ENCODE results near the gene PSMA1.
A peak's percentile ranks its signal among the peaks of the same experiment; 100 is the strongest.
"Not testable (repeated sequence)": the region's sequence is repeated elsewhere in the genome, so short reads cannot be mapped to it uniquely, and the experiment has no call there.

The PSMA1 gene

DNA sequence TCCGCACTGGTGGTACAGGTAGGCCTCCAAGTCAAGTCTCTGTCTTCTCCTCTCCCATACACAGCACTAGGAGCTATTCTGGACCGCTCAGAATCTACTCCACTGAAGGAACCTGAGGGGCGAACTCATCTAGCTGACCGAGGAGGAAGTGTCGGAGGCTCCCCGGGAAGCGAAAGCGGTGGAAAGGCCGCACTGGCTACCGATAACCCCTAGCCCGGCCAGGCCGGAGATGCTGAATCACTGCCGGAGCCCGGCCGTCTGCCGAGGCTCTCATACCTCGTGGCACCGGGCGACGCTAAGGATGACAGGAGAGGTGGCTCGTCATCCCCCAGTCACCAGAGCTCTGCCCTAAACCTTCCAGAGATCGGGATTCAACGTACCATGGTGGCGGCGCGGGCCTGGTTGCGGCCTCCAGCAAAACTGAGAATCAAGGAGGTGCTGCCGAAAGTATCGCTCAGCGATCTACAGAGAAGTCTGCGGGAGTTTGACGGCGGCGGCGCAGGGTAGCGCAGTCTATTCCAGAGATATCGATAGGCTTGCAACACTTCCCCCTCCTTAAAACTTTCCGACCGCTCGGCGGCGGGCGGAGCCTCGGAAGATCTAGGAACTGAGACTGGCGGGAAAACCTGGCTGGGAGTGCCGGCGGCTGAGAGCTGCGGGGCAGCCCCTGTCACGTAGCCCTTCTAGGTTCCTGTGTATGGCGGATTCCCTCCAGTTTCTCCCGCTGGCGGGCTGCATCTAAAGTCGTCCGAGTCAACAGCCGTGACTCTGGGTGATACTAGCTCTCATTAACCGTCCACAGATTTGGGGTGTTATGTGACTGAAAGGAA is at the start of gene PSMA1:
TSS of gene PSMA1 (minus strand) at position 470 of the 830 bp plus-strand sequence. CDS start at position 383, 87 bp downstream.
- DNase-seq (ENCODE audit: low spot score), result peak; percentile 97

DNA sequence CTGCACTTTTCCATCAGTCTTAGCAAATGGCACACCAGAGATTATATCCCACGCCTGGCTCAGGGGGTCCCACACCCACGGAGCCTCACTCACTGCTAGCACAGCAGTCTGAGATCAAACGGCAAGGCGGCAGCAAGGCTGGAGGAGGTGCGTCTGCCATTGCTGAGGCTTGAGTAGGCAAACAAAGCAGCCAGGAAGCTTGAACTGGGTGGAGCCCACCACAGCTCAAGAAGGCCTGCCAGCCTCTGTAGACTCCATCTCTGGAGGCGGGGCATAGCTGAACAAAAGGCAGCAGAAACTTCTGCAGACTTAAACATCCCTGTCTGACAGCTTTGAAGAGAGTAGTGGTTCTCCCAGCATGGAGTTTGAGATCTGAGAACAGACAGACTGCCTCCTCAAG is 49.3 kb upstream of the PSMA1 start:
- not testable (repeated sequence) for DNase-seq (ENCODE audit: low spot score)

DNA sequence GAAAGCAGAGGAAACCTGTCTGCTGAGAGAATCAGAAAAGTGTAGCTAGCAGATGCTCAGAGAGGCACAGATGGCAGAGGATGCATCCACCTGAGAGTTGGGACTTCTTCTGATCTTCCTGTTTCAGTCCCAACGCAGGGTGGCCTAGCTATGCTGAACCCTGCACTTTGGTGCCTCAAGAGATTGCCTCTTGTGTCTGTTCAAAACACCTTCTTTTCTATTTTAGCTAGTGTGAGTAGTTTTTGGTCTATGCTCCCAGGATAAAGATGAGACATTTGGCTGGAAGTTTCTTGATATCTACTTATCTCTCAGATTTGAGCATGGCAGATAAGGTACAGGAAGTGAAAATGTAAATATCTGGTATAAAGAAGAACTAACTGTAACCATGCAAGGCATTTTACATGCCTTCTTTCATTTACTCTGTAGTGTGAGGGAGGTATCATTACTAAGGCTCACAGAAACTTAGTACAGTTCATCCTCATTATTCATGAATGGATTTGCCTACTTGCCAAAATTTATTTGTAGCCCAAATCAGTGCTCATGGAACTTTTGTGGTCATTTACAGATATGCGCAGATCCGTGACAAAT is 47.0 kb upstream of the PSMA1 start:
- no peak for DNase-seq (ENCODE audit: low spot score)

DNA sequence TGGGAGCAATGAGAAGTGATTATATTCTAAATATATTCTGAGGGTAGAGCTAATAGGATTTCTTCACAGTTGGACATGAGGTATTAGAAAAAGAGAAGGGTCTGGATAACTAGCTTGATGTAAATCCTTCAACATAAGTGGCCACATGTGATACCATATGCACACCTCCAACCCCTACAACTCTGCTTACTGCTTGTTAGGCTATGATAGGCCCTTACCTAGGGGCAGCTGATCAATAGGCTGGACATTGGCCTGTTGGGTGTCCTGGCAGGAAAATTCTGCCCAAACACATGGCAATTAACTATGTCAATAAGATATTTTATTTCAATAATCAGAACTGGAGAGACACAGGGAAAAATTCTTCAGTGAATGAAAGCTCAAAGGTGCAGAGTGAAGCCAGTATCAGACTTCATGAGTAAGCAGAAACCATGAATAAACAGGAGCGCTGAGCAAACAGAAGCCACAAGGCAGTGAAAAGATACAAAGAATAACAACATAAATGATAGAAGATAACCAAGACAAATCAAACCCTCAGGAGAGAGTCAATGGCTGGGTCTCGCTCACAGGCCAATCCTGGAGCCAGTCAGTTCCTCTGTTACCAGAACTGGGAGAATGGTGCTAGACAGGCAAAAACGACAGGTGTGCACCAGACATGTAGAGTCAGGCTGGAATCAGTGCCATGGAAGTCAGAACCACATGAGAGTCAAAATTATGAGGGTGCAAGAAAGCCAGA is 46.3 kb upstream of the PSMA1 start:
- DNase-seq (ENCODE audit: low spot score), result no peak

DNA sequence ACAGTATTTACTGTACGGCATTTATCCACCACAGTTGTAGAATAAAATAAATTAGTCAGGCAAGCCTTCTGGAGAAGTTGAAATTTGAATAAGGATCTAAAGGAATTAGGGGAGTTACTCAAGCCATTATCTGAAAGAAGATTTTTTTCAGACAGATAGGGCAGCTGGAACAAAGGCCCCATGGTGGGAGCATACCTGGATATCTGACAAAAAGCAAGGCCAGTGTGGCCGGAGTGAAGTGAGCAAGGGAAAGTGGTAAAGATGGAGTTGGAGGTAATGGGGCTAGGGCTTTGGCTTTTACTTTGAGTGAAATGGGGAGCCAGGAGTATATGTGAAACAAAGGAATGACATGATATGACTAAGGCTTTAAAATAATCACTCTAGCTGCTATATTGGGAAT is 45.7 kb upstream of the PSMA1 start:
- no peak for DNase-seq (ENCODE audit: low spot score)

DNA sequence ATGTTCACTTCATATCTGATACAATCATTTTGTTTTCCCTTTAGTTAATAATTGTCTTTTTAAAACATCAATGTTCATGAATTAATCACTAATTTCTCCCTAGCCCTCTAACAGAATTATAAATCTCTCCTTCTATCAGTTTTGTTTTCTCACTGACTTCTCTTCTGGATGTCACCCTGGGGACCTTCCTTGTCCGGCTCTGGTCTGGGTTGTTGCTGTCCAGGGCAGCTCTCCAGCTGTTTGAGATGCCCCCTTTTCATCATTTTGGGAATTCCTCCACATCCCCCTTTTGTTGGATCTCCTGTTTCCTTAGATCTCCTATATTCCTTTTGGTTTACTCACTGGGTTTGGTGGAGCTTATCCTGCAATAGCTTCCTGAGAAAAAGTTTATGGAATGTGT is 35.6 kb upstream of the PSMA1 start:
- DNase-seq (ENCODE audit: low spot score), result no peak

DNA sequence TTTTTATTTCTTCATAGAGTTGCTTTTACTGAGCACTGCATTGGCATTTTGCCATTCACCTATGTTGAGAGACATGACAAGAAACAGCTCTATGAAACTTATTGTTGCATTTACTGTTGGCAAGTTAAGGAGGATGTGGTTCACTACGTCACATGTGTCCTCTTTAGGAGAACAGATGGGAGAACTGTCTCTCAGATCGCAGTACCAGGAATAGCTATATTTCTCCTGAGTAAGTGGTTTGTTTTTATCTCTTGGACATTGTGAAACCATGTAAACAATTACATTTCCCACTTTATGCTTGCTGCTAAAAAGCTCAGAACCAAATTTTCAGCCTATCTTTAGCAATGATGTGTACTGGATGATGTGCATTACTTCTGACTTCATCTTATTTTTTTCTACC is 34.8 kb upstream of the PSMA1 start:
- no peak for DNase-seq (ENCODE audit: low spot score)

DNA sequence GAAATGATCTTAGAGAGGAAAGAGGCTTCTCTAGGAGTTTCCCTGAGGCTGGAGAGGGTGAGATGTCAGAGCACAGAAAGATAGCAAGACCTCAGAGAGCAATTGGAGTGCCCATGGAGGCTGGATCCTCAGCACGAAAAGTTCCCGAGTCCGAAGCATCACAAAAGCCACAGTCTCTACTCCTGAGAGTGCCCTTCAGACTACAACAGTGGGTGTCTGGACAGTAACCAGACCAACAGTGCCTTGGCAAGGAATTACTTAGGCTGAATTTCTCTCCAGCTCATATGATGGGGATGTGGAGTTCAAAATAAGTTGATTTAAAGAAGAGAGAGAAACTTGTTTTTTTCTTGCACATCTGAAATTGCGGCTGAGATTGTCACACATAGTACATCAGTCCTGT is 31.9 kb upstream of the PSMA1 start:
- no peak for DNase-seq (ENCODE audit: low spot score)

DNA sequence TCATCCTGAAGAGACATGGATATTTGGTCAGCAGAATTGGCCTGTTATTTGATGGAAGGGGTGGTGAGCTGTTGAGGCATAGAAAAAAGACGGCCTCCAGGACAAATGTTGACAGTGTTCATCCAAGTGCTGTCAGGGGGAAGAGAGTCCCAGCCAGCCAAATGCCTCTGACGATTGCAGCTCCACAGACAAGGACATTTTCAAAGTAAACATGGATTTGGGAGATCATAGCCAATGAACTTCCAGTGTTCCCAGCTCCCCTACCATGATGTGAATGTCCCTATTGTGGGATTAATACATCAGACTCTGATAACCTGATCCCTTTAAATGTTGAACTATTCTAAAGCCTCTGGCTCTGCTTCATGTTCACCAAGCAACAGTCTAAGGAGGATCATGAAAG is 31.2 kb upstream of the PSMA1 start:
- DNase-seq (ENCODE audit: low spot score), result no peak

DNA sequence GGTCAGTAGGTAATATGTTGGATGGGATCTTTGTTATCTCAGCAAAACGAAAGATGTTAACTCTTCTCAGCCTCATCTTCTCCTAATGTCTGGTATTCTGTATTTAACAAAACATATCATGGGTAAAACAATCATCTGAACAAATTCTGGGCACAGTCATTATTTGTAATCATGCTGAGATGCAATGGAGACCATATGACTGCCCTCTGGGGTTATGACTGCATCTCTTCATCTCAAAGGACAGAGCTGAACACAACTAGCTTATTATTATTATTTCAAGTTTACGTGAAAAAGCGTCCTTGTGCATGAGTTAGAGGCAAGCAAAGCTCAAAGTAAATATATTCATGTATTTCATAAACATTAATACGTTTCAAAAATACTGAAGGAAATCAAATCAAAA is 29.7 kb upstream of the PSMA1 start:
- no peak for DNase-seq (ENCODE audit: low spot score)

DNA sequence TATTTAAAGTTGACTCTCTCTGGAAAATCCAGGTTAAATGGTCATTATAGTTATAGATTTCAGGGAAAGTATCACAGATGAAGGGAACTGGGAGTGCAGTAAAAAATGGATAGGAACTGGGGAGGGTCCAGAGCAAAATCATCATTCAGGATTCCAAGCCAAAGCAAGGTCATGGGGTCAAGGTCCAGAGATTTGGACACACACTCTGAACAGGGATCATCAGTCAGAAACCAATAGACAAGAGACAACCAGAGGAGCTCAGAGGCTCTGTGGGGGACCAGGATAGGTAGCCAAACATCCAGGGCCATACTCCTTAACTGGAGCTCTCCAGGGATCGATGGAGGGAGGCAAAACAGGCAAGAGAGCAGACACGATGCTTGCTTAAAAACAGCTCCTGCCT is 27.3 kb upstream of the PSMA1 start:
- DNase-seq (ENCODE audit: low spot score), result no peak

DNA sequence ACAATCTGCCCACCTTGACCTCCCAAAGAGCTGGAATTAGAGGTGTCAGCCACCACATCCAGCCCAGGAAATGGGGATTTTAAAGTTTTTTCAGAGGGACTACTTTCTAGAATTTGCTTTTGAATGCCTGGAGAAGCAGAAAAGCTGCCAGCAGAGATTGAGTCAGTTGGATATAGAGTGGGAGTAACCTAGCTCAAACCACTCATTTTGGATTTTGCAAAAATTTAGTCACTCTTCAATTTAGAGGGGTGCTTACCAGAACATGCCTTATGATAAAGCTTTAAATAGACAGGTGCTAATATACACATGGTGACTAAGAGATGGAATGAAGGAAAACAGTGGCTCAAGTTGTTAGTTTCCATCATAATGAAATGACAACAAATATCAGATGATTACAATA is 26.5 kb upstream of the PSMA1 start:
- no peak for DNase-seq (ENCODE audit: low spot score)

DNA sequence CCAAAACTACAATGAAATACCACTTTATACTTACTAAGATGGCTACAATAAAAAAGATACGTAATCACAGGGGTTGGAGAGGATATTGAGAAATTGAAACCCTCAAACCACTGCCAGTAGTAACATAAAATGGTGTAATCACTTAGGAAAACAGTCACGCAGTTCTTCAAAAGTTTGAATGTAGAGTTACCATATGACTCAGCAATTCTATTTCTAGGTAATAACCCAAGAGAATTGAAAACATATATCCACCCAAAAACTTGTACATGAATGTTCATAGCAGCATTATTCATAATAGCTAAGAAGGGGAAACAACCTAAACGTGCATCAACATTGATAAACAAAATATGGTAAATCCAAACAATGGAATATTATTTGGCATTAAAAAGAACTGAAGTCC is 24.4 kb upstream of the PSMA1 start:
- no peak for DNase-seq (ENCODE audit: low spot score)

DNA sequence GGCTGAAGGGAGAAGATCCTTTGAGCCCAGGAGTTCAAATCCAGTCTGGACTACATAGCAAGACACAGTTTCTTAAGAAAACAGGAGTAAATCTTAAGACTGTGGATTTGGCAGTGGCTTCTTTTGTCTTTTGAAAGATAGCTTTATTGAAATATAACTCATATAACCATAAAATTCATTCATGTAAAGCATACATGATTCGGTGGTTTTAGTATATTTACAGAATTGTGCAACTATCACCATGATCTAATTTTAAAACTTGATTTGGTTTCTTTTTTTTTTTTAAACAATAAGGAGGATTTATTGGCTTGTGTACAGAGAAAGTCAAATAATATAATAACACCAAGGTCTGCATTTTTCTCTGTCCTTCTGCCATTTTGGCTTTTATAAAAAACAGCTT is 23.1 kb upstream of the PSMA1 start:
- DNase-seq (ENCODE audit: low spot score), result no peak

DNA sequence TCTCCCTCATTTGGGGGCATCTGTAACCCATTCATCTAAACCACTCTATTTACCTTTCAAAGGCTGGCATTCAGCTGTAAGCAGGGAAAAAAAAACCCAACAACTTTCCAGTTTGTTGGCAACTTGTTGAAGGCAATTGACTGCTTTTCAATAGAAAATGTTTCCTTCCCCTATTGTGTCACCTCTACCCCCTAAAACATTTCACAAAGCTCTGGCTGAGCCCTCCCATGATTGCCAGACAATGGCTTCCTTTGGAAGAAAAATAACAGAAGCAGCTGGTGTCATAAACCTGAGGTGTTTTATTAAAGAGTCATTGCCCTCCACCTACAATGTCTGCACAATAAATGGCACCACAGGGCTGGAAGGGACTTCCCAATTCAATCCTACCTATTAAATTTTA is 22.1 kb upstream of the PSMA1 start:
- DNase-seq (ENCODE audit: low spot score), result no peak

DNA sequence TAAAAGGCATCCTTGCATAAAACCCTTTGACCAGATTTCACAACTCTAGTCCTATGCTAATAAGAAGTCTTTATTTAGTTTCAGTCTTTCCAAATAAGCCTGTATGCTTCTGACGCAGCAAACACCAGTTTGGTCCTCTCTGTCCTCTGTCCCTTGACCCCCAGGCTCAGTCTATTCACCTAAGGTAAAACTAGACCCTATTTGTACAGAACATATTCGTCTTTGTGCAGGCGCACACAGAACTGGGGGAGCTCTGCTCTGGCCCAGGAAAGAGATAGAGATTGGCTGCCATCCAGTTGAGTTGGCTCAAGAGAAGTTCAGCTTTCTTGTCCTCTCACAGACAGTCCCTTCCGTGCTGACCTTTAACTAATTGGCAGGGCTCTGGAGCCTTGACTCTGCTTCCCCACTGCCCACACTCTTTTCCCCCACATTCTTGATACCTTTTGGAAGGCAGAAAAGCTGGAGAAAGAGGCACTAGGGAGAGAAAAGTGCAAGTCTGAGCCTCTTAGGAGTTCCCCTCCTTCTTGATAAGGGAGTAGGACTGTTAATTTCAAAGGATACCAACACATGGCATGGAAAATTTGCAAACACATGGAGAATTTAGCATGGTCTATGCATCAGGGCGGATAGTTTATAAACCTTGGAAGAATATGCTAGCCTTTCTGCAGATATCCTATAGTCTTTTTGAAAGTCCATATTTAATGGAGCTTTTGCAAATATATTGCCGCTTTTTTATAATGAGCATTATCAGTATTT is 21.2 kb upstream of the PSMA1 start:
- no peak for DNase-seq (ENCODE audit: low spot score)

DNA sequence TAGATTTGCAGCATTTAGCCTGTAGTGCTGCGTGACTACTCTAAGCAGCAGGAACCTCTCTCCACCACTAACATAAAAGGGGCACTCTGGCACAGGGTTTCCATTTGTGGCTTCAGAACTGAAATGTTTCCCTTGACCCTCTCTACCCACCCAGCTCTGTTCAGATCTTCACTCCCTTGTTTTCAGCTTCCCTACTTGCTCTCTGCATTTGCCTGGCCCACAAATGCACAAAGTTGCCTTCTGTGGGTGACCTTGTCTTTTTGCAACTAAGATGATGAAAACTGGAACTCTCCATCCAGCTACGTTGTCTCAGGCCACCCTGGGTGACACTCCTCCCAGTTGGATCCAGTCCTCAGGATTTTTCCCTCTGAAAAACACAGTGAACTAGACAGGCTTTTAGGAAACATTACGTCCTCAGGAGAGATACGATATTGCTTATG is 19.8 kb upstream of the PSMA1 start:
- no peak for DNase-seq (ENCODE audit: low spot score)

DNA sequence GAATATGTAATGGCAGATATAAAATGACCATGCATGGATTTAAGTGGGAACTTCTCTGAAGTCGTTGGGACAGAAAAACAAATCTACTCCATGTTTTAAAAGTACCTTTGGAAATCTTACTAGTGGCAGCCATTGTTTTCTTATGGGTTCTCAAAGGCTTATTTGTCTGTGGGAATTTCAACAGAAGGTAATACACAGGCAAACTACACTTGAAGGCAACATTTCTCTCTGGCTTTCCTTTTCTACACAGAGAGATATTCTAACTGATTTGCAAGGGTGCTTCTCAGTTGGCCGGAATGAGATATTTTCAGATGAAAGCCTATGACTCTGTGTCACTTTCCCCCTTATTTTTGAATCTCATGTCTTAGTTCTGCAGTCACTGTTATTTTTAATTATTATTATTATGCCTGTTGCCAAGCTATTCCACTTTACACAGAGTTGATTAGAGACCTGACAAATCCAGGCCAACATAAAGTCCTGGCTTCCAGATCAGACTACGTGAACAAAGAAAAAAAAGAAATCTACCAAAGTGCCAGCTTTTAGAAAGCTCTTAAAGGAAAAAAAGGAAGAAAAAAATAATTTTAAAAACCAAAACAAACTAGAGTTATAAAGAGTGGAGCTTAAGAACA is 18.9 kb upstream of the PSMA1 start:
- DNase-seq (ENCODE audit: low spot score), result no peak

DNA sequence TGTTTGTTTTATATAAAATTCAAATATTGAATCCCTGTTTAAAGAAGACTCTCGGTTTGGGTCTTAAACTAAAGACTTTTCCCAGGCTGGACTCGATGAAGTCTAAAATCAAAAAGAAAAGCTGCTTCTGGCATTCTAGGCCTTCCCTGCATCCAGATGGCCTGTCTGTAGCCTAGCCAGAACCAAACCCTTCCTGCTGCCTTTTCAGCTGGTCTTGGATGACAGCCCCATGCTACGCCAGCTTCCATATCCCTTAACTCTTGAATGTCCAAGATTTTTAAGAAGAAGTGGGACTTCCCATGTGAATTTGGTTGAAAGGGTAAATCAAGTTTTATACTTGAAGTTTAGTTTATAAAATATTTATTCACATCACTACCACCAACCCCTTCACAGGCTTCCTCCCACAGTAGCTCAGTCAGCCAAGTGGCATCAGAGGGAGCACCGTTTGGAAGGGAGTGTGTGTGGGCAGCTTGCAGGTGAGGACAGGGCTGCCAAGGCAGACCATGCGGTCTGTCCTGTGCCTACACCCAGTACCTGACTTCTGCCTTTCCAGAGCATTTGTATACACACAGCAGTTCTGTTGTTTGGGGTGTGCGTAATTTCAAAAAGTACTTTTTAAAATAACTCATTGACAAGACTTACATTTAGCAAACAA is 18.2 kb upstream of the PSMA1 start:
- DNase-seq (ENCODE audit: low spot score), result no peak

DNA sequence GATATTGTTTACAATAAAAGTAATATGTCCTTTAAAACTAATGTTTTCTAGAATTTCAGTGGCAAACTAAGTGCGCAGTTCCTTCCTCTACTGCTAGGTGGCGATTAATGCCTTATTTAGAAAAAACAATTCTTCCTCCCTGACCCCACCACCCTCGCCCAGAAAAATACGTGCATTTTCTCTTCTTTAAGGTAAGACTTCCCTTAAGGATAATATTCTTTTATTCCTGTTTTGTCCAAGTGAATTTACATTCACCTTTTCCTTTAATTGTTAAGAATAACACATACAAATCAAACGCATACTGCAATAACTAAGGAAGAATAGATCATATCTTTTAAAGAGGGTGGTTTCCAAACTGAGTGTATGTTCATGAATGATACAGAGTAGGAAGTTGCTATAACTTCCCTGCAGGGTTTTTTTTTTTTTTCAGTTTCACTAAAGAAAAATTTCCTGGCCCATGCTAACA is 17.0 kb upstream of the PSMA1 start:
- peak; percentile 26 for DNase-seq (ENCODE audit: low spot score)

DNA sequence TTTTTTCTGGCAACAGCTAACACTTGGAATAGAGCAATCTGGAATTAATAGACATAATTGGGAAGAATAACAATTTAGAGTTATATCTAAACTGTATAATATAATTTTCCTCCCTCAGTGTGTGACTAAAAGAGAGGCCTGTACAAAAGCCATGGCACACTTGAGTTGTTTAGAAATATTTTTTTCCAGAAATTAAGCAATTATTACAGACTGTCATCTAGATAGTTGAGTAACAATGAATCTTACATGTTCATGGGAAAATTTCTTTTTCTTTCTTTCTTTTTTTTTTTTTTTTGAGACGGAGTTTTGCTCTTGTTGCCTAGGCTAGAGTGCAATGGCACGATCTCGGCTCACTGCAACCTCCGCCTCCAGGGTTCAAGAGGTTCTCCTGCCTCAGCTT is 15.0 kb upstream of the PSMA1 start:
- not testable (repeated sequence) for DNase-seq (ENCODE audit: low spot score)

Data from kidney tubule cell (primary cell).